Islet of Langerhans (tissue), 1 donor: ENCODE measurements around the gene GOLGA6L9.
"Not testable (repeated sequence)": the region's sequence is repeated elsewhere in the genome, so short reads cannot be mapped to it uniquely, and the experiment has no call there.

Source experiments
- FAIRE-seq: peaks from one replicate; lab custom pipeline; 2011; peaks lifted over from hg19 to GRCh38; lab: Jason Lieb, UNC

Gene GOLGA6L9, protein sequence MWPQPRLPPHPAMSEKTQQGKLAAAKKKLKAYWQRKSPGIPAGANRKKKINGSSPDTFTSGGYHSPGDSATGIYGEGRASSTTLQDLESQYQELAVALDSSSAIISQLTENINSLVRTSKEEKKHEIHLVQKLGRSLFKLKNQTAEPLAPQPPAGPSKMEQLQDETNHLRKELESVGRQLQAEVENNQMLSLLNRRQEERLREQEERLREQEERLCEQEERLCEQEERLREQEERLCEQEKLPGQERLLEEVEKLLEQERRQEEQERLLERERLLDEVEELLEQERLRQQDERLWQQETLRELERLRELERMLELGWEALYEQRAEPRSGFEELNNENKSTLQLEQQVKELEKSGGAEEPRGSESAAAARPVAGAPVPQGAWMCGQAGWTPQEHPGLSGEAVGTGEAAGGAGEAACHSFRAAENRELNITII

DNA sequence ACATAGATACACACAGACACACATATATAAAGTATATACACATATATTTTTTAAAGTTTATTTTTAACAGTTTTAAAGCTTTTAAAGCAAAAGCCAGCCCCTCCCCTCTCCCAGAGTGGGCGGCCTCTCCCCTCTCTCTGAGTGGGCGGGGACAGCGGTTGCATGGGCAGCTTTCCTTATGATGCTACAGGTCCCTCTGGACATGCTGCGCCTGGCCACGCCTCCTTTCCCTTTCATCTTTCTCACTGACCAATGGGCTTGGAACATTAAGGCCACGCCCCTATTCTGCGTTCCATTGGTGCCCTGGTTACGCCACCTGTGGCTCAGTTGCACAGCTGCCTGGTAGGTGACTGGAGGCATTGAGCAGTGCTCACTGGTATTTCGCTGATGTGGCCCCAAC is at the start of gene GOLGA6L9:
GOLGA6L9 (plus strand) TSS at position 124 of the 400 bp plus-strand sequence; CDS start at position 388, 264 bp downstream.
- not testable (repeated sequence) for FAIRE-seq

DNA sequence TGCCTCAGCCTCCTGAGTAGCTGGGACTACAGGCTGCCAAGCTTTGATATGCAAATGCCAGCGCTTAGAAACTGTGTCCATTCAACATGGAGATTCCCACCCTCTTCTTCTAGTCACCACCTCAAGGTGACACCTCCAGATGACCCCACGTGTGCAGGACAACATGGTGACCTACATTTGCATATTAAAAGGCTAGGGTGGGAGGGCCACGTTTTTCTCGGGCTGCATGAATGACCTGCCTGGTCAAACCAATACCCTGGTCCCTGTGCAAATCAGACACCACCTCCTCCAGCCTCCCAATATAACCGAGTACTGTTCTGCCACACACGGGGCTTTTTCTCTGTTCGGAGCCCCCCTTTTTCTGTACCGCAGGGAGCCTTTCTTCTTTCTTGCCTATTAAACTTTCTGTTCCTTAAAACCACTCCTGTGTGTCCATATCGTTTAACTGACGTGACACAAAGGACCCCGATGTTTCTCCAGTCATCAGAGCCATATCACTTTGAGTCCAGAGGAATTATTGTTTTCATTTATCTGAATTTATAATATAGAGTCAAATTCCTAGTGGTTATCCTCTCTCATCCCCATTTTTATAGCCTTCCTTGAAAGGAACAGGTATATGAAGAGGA is 48.2 kb upstream of the GOLGA6L9 start:
- FAIRE-seq = not testable (repeated sequence)

DNA sequence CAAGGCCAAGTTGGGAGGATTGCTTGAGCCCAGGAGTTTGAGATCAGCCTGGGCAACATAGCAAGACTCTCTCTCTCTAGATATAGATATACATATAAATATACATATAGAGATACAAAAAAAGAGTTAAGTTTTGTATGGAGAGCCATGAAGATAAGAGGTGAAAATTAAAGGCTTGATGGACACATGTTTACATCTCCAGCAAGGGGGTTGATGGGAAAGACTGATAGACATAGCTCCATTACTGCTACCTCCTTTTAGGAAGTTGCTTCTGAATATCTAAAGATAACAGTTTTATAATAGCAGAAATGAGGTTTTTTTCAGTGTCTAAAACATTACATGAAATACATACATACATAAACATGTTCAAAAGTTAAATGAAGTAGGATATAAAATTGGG is 42.4 kb upstream of the GOLGA6L9 start:
- not testable (repeated sequence) for FAIRE-seq

DNA sequence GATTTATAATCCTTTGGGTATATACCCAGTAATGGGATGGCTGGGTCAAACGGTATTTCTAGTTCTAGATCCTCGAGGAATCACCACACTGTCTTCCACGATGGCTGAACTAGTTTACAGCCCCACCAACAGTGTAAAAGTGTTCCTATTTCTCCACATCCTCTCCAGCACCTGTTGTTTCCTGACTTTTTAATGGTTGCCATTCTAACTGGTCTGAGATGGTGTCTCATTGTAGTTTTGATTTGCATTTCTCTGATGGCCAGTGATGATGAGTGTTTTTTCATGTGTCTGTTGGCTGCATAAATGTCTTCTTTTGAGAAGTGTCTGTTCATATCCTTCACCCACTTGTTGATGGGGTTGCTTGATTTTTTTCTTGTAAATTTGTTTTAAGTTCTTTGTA is 39.5 kb upstream of the GOLGA6L9 start:
- not testable (repeated sequence) for FAIRE-seq

DNA sequence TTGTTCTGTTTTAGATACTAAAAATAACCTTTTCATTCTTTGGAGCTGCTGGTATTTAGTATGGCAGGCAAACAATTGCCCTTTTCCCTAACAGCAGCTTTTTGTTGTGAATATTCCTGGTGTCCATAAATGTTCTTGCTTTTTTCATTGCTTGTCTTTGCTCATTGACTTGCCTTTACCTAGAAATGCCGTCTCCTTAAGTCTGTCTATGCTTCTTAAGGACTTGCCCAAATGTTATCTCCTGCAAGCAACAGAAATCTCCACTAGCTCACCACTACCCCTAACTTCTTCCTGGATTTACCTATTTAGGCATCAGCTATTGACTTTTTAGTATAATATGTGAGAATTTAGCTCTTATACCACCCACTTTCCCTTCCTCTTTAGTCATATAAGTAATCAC is 37.5 kb upstream of the GOLGA6L9 start:
- FAIRE-seq = not testable (repeated sequence)

DNA sequence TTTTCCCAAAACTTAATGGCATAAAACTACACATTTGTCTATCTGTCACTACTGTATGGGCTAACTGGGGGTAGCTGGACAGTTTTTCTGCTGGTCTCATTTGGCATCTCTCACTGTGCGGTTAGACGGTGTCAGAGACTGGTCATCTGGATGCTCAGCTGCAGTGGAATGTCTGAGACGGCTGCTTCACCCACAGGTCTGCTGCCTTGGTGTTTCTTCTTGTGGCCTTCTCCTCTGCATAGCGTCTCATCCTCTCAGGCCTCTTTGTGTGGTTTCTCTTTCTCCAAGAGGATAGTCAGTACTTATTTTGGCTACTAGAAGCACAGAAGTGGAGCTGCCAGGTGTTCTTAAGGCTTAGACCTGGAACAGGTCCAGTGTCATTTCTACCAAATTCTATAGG is 35.9 kb upstream of the GOLGA6L9 start:
- FAIRE-seq = no peak

DNA sequence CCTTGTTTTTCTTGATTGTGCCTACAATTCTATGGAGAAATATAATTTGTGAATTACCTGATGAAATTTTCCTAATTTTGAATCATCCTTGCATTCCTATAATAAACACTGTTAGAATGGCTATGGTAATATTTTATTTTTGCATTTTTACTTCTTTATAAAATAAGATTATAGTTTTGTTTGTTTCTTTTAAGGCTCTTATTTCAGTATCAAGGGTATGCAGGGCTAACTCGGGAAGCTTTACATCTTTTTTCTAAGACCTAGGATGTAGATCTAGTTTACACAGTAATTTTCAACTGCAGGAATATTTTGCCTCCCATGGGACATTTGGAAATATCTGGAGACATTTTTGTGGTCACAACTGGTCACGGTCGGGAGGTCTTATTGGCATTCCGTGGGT is 33.8 kb upstream of the GOLGA6L9 start:
- FAIRE-seq = not testable (repeated sequence)

DNA sequence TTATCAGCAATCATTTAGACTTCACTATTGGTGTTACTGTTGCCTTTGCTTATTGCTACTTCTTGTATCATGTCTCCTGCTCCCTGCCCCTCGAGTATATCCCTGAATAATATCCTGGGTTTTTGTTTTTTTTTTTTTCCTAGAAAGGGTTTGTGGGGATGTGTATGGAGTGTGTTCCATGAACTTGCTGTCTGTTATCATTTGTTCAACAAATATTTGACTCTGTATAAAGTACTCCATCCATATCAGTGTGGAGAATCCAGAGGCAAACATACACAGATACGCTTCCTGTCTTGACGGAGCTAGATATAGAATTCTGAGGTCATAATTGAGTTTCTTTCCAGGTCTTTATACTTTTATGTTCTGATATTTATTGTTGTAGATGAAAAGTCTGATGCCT is 31.8 kb upstream of the GOLGA6L9 start:
- FAIRE-seq = no peak

DNA sequence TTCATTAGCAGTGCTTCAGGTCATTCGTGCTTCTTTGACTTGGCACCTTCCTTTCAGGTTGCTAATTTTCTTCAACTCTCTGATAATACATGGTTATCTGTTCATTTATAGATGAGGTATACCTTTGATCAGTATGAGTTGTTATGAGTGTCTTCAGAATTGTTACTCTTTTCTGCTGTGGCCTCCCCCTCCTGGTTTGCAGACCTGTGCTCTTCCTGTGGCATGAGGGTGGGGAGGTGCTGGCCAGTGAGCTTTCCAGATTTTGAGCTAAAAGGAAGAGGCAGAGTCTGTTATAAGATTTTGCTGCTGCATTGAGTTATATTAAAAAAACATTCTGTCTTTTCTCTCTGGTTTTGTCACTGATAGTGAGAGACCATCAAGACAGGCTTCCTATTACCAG is 30.8 kb upstream of the GOLGA6L9 start:
- no peak for FAIRE-seq

DNA sequence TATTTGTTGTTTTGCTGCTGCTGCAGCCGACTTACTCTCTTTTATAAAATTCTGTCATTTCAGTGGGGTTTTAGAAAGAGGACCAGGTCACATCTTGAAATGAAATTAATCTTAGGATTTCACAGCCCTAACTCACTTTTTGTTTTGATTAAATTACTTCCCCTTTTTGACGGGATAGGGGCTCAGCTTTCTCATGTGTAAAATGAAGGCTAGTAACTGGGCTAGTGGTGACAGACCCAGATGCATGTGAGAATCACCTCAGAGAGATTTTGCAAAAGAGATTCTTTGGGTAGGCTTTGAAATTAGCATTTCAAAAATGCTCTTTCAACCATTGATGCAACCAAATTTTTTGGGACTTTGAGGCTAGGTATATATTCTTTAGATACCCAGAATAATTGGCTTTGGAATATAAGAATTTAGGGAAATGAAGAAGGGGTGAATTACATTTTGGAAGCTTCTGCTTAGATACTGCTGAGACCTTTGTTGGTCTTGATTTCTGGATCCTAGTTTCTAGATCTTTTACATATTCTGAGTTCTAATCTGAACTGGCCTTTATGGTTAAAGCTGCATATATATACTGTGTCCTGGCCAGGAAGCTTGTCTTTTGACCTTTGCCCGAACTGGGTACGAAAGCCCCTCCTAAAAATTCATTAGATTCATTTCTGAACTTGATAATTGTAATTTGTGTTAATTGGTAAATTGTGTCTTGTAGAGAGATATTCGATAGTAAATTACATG is 30.1 kb upstream of the GOLGA6L9 start:
- not testable (repeated sequence) for FAIRE-seq

DNA sequence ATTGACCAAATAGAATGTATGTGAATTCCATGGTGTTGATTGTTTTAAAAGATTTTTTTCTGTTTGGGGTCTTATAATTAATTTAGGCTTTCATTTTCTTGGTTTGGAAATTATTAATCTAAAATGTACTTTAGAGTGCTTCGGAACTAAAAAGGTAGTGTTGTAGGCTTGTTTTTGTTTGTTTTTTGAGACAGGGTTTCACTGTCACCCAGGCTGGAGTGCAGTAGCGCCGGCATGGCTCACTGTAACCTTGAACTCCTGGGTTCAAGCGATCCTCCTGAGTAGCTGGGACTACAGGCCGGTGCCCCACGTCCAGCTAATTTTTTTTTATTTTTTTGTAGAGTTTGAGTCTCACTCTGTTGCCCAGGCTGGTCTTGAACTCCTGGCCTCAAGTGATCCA is 27.7 kb upstream of the GOLGA6L9 start:
- not testable (repeated sequence) for FAIRE-seq

DNA sequence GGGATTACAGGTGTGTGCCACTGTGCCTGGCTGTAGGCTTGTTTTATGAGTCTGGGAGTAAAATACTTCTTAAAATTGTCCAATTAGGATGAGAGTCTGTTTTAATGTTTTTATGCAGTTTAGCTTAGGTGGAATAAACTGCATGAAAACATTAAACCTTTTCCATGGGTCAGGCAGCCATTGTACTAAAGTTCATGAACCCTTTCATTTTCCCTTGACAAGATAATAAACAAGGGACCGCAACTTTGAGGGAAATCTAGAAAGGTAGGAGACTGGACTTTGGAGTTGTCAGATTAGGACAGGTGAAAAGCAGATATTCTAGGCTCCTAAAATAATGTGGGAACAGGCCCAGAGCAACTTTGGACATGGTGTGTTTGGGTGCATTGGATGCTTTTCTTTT is 27.3 kb upstream of the GOLGA6L9 start:
- FAIRE-seq = not testable (repeated sequence)

DNA sequence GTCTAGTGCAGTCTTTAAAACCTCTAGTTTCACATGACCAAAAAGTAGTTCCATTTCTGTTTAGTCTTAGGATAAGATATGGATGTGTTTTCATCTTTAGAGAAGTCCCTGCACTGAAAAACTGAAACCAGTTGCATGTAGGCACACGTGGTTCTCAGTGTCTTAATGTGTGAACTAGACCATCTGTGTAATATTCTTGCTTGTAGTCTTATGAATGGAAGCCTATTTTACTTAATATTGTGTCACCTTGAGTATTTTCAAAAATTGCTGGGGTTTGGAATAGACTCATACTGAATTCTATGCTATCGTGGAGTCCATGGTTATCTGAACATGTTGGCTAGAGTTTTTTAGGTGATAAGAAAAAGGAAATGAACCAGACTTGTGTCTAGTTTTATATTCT is 23.4 kb upstream of the GOLGA6L9 start:
- not testable (repeated sequence) for FAIRE-seq

DNA sequence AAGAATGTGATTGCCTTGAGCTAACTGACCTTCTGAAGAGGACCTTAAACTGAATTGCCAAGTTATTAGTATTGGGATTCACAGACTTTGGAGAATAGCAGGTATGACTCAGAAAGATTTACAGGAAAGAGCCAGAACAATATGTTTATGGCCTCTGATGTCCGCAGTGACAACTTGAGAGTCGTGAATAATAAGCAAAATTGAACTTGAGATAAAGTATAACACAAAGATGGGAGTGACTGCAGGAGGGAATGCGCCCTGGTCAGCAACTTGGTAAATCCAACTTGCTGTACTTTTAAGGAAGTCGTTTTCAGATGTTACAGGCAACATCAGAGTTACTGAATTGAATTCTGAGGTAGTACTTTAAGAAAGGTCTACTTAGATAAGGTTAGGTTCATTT is 19.3 kb upstream of the GOLGA6L9 start:
- not testable (repeated sequence) for FAIRE-seq

DNA sequence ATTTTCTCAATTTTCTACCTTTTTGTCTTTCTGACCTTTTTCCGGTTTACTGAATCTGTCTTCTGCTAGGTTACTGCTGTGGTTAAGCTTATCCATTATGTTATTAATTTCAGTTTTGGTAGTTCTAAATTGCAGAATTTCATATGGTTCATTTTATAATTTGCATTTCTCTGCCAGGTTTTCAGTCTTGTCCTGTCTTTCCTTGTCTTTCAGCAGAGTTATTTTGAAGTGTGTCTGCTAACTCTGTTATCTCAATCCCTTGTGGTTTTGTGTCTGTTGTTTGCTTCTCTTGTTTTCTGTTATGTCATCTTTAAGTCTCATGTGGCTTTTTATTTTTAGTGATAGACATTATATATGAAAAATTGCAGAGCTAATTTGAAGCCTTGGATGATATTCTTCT is 18.0 kb upstream of the GOLGA6L9 start:
- not testable (repeated sequence) for FAIRE-seq

DNA sequence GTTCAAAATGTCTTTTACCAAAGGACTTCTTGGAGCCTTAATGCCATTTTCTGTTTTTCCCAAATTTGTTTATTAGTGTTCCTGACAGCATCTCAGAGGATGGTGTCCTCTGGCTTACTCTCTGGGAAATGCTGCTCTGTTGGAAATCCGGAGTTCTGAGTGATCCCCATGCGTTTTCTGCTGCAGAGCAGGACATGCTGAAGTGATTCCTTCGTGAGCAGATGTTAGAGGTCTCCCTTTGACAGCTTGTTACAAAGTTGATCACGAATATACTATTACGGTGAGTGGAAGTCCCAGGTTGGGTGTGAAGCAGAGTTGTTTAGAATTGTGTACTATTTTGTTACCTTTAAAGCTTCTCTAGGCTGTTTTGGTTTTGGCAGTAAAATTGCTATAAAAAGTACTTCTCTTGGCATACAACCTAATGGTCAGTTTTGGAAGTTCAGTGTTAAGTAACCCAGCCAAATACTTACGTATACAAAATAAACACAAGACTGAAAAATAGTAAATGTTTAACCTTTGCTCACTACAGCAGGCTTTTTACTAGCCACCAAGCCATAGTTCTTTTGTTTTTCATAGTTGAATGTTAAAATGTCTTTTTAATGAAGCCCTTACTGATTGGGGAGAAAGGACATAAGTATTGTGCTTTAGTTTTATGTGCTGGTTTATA is 15.0 kb upstream of the GOLGA6L9 start:
- not testable (repeated sequence) for FAIRE-seq

DNA sequence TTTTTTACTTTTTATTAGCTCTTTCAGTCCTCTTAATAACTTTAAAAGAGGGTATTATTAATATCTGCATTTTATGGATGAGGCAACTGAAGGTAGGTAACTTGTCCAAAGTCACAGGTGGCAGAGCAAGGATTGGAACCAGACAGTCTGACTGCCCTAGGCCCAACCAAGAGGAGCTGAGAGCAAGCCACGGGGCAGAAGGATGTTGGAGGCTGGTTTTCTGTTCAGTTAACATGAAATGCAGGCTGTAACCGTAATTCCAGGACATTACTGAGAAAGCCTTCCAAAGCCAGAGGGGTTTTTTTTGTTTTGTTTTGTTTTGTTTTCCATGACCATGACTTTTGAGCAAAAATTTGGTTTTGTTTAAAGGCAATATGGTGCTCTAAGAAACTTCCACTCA is 9.1 kb upstream of the GOLGA6L9 start:
- FAIRE-seq = not testable (repeated sequence)

DNA sequence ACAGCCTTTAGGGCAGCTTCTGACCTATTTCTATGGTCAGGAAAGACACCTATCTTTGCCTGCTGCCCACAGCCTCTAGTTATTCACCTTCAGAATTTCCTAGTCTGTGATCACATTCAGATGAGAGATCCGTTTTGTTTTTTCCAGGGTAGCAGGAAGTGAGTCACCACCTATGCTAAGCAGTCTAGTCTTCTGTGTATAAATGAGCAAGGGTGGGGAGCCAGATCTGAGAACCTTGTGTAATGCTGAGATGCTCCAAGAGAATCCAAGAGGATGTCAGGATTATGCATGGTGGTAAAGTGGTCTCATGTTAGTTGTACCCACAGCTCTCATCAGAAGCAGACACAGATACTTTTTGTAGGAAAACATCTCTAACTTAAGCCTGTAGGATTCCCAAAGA is 8.7 kb upstream of the GOLGA6L9 start:
- FAIRE-seq = not testable (repeated sequence)

DNA sequence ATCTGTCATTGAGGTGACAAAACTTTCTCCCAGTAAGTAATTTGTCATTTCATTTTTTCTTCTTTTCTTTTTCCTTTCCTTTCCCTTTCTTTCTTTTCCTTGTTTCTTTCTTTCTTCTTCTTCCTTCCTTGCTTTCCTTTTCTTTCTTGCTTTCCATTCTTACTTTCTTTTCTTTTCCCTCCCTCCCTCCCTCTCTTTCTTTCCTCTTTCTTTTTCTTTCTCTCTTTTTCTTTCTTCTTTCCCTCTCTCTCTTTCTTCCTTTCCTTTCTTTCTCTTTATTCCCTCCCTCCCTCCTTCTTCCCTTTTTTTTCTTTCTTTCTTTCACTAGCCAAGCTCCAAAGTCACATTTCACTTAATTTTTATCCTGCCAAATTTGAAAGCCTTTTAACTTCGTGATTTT is 2.5 kb upstream of the GOLGA6L9 start:
- FAIRE-seq = not testable (repeated sequence)

DNA sequence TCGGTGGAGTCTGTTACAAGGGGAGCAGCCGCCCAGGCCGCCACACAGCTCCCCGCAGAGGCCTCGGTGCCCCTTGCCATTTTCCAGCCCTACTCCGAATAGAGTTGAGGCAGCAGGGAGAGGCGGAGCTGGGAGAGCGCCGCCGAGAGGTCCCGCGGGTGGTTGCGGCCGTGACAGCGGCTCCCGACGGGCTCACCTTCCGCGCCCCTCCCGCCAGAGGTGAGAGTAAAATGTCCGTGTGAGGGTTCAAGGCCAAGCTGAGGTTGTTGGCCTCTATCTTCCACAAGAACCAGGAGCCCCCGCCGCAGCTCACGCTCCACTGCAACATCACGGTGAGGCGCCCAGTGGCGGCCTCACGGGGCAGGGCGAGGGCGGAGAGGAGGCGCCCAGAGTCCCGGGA is 15.8 kb downstream of the GOLGA6L9 start:
- FAIRE-seq = not testable (repeated sequence)

DNA sequence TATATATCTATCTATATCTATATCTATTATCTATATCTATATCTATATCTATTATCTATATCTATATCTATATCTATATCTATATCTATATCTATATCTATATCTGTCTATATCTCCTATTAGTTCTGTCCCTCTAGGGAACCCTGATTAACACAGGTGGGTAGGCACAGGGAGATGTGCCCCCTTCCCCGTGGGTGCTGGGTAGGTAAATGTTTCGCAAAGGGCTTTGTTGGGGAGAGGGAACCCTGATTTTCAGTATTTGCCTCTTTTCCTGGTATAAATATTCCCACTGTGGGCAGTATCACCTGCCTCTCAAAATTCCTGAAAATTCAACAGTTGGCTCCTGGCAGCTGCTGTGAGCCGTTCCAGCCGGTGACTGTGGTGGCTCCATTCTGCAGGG is 27.7 kb downstream of the GOLGA6L9 start:
- FAIRE-seq = not testable (repeated sequence)

DNA sequence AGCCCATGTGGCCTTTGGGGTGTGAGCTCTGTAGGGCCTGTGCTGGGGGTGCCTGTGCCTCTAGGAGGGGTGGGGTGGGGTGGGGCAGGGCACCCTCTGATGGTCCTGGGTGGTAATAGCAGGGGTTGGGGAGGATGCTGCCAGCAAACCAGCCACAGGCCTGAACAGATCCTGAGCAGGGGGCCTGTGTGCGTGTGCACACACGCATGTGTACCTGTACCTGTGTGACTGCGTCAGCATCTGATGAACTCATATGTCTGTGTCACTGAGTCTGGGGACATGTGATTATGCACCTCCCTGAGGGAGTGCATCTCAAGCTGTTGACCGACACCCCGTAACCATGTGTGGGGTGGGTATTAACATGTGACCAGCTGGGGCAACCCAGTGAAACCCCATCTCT is 36.0 kb downstream of the GOLGA6L9 start:
- FAIRE-seq = not testable (repeated sequence)
